NK-92 (cell line): ENCODE measurements around the gene KLRD1.
"Not testable (repeated sequence)": the region's sequence is repeated elsewhere in the genome, so short reads cannot be mapped to it uniquely, and the experiment has no call there.

Experiments used
- DNase-seq: peaks from one replicate; lab custom pipeline; 2025; ENCODE audit not compliant: unreplicated experiment; lab: John Stamatoyannopoulos, UW

The KLRD1 gene

GRCh38 chr12:10336196-10336595, 28.5 kb downstream of the KLRD1 start:
- DNase-seq = not testable (repeated sequence)

GRCh38 chr12:10338470-10338869, 30.8 kb downstream of the KLRD1 start:
- DNase-seq = not testable (repeated sequence)

GRCh38 chr12:10339053-10339840, 31.6 kb downstream of the KLRD1 start:
- no peak for DNase-seq

GRCh38 chr12:10340946-10341345, 33.3 kb downstream of the KLRD1 start:
- DNase-seq = not testable (repeated sequence)

- no peak for DNase-seq
These were observed 34.3 kb downstream of the KLRD1 start for GRCh38 chr12:10341892-10342509.

GRCh38 chr12:10351457-10351856, 43.8 kb downstream of the KLRD1 start:
- DNase-seq = not testable (repeated sequence)

GRCh38 chr12:10354071-10354470, 46.4 kb downstream of the KLRD1 start:
- DNase-seq = no peak

GRCh38 chr12:10354502-10354901, 46.8 kb downstream of the KLRD1 start:
- no peak for DNase-seq

GRCh38 chr12:10358131-10358530, 50.5 kb downstream of the KLRD1 start:
- no peak for DNase-seq

- no peak for DNase-seq
These were observed 51.3 kb downstream of the KLRD1 start for GRCh38 chr12:10358969-10359368.

- no peak for DNase-seq
These were observed 53.4 kb downstream of the KLRD1 start for GRCh38 chr12:10361084-10361483.

GRCh38 chr12:10361622-10362021, 54.0 kb downstream of the KLRD1 start:
- DNase-seq = no peak

GRCh38 chr12:10362325-10362724, 54.7 kb downstream of the KLRD1 start:
- DNase-seq = no peak

GRCh38 chr12:10362828-10363657, 55.4 kb downstream of the KLRD1 start:
- DNase-seq = no peak

GRCh38 chr12:10363658-10363913, 55.9 kb downstream of the KLRD1 start:
- DNase-seq = no peak

GRCh38 chr12:10363914-10364814, 56.5 kb downstream of the KLRD1 start:
- no peak for DNase-seq

- DNase-seq = no peak
These were observed 57.3 kb downstream of the KLRD1 start for GRCh38 chr12:10364815-10365622.

- no peak for DNase-seq
These were observed 58.2 kb downstream of the KLRD1 start for GRCh38 chr12:10365696-10366405.

GRCh38 chr12:10366875-10367274, 59.2 kb downstream of the KLRD1 start:
- DNase-seq = no peak
